ENCODE measurements around the gene MISP. TPM values are rescaled to one million over a fixed set of nuclear protein-coding genes. Genes with fewer than 3 reads are reported as not detected.

Gene MISP
- total and polyA plus RNA-seq, 9 of the 15 experiments (the other 6 are each of a cell fraction or from before 2014, with no cell fraction given): 0.04 to 0.29 (median 0.05) TPM; not detected in 5

- TF ChIP-seq SREBF2 (CRISPR knock-in tag; IDR thresholded peaks at IDR 0.05) (no peak), ZNF696 (CRISPR knock-in tag; conservative IDR thresholded peaks at IDR 0.05) (no peak), POLR2B (IDR thresholded peaks at IDR 0.05; ENCODE audit: low read depth, partially characterized antibody) (no peak), BRD9 (IDR thresholded peaks at IDR 0.05; ENCODE audit: low read depth, partially characterized antibody) (no peak), ZNF12 (CRISPR knock-in tag; IDR thresholded peaks at IDR 0.05) (no peak), ZBTB40 (IDR thresholded peaks at IDR 0.05) (0 out of 2 replicates have a peak, but pooled peaks have one; percentile 33), ZBTB40 (CRISPR knock-in tag; IDR thresholded peaks at IDR 0.05) (no peak), ZBTB33 (CRISPR knock-in tag; IDR thresholded peaks at IDR 0.05) (peak; percentile 58; the same call in 1 of the 2 replicates), ZNF830 (CRISPR knock-in tag; IDR thresholded peaks at IDR 0.05) (no peak), CAMTA2 (CRISPR knock-in tag; conservative IDR thresholded peaks at IDR 0.05) (no peak), SMAD2 (IDR thresholded peaks at IDR 0.05; ENCODE audit: low read depth, low read length) (no peak), KDM1A (IDR thresholded peaks at IDR 0.05) (peak; percentile 12 to 69; a peak in 2 of 4 replicates), RAD21 (CRISPR knock-in tag; conservative IDR thresholded peaks at IDR 0.05 in 1 of 2, IDR thresholded peaks at IDR 0.05 in 1 of 2) (peak; percentile 84 to 88)
- TF ChIP-seq, protein P1, sequence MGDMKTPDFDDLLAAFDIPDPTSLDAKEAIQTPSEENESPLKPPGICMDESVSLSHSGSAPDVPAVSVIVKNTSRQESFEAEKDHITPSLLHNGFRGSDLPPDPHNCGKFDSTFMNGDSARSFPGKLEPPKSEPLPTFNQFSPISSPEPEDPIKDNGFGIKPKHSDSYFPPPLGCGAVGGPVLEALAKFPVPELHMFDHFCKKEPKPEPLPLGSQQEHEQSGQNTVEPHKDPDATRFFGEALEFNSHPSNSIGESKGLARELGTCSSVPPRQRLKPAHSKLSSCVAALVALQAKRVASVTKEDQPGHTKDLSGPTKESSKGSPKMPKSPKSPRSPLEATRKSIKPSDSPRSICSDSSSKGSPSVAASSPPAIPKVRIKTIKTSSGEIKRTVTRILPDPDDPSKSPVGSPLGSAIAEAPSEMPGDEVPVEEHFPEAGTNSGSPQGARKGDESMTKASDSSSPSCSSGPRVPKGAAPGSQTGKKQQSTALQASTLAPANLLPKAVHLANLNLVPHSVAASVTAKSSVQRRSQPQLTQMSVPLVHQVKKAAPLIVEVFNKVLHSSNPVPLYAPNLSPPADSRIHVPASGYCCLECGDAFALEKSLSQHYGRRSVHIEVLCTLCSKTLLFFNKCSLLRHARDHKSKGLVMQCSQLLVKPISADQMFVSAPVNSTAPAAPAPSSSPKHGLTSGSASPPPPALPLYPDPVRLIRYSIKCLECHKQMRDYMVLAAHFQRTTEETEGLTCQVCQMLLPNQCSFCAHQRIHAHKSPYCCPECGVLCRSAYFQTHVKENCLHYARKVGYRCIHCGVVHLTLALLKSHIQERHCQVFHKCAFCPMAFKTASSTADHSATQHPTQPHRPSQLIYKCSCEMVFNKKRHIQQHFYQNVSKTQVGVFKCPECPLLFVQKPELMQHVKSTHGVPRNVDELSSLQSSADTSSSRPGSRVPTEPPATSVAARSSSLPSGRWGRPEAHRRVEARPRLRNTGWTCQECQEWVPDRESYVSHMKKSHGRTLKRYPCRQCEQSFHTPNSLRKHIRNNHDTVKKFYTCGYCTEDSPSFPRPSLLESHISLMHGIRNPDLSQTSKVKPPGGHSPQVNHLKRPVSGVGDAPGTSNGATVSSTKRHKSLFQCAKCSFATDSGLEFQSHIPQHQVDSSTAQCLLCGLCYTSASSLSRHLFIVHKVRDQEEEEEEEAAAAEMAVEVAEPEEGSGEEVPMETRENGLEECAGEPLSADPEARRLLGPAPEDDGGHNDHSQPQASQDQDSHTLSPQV (IDR thresholded peaks at IDR 0.05): no peak
Measured at GRCh38 chr19:771332-771785, 20.4 kb downstream of the MISP start (continued).
